GM23248 (cell line): ENCODE measurements around the gene NFIL3. TPM values are rescaled to one million over a fixed set of nuclear protein-coding genes. Genes with fewer than 3 reads are reported as not detected.

Experiments used
- DNase-seq: peaks from one replicate; pipeline ENCODE4 v3.0.0-alpha.2; 2015
- H2AFZ ChIP-seq: fragments of 200-600 bp; sonication (generic); 2 replicates; pipeline ENCODE4 v1.6.1; 2016; ENCODE audit warnings: antibody characterized with exemption
- H3F3A ChIP-seq: fragments of 200-600 bp; sonication (generic); 2 replicates; pipeline ENCODE4 v1.6.1; 2016; ENCODE audit warnings: mild to moderate bottlenecking, antibody characterized with exemption, mixed run types; ENCODE audit not compliant: insufficient read depth
- H3K27ac ChIP-seq: fragments of 200-600 bp; sonication (generic); 2 replicates; pipeline ENCODE4 v1.5.1; 2016; ENCODE audit warnings: mild to moderate bottlenecking
- H3K27me3 ChIP-seq: fragments of 200-600 bp; sonication (generic); replicated peaks from 2 replicates; pipeline ENCODE4 v1.6.1; 2016; ENCODE audit warnings: mild to moderate bottlenecking; ENCODE audit not compliant: insufficient read depth
- H3K36me3 ChIP-seq: fragments of 200-600 bp; sonication (generic); 2 replicates; pipeline ENCODE4 v1.6.1; 2016; ENCODE audit warnings: low read depth, mild to moderate bottlenecking
- H3K4me1 ChIP-seq: fragments of 200-600 bp; sonication (generic); 2 replicates; pipeline ENCODE4 v1.6.1; 2016; ENCODE audit warnings: mild to moderate bottlenecking; ENCODE audit not compliant: insufficient read depth
- H3K4me2 ChIP-seq: fragments of 200-600 bp; sonication (generic); one replicate; pipeline ENCODE4 v1.6.1; 2016; ENCODE audit warnings: mild to moderate bottlenecking; ENCODE audit not compliant: unreplicated experiment
- H3K4me3 ChIP-seq: fragments of 200-600 bp; sonication (generic); 2 replicates; pipeline ENCODE4 v1.5.1; 2016; ENCODE audit warnings: mild to moderate bottlenecking
- H3K79me2 ChIP-seq: fragments of 200-600 bp; sonication (generic); 2 replicates; pipeline ENCODE4 v1.6.1; 2016; ENCODE audit warnings: mild to moderate bottlenecking; ENCODE audit not compliant: insufficient read depth
- H3K9ac ChIP-seq: fragments of 200-600 bp; sonication (generic); 2 replicates; pipeline ENCODE4 v1.6.1; 2016; ENCODE audit warnings: mild to moderate bottlenecking
- H3K9me2 ChIP-seq: fragments of 200-600 bp; sonication (generic); 2 replicates; pipeline ENCODE4 v1.6.1; 2016; ENCODE audit warnings: mixed run types, mild to moderate bottlenecking, moderate library complexity; ENCODE audit not compliant: insufficient read depth
- H3K9me3 ChIP-seq: fragments of 200-600 bp; sonication (generic); one replicate; pipeline ENCODE4 v1.6.1; 2017; ENCODE audit warnings: low read depth
- H4K20me1 ChIP-seq: fragments of 200-600 bp; sonication (generic); 2 replicates; pipeline ENCODE4 v1.6.0; 2016; ENCODE audit not compliant: insufficient read depth
- EZH2 ChIP-seq: fragments of 200-600 bp; sonication (generic); IDR thresholded peaks from 2 replicates; pipeline ENCODE4 v1.6.1; 2018; ENCODE audit warnings: antibody characterized with exemption, mild to moderate bottlenecking; ENCODE audit not compliant: insufficient read depth, poor library complexity, severe bottlenecking
- EZH2phosphoT487 ChIP-seq: fragments of 200-600 bp; sonication (generic); IDR thresholded peaks from 2 replicates; pipeline ENCODE4 v1.6.1; 2018; ENCODE audit warnings: antibody characterized with exemption, moderate library complexity, mild to moderate bottlenecking, low read depth; ENCODE audit not compliant: insufficient read depth
- WGBS, 2 experiments: methylation state at CpG; one replicate each; pipeline ENCODE4 v1.1.6; 2015 to 2017; ENCODE audit warnings: low lambda C conversion rate in 2 of 2, low coverage in 1 of 2; ENCODE audit errors: missing lambda C conversion rate in 2 of 2; 5-methylcytosine and 5-hydroxymethylcytosine counted together
- in situ Hi-C: fragments of 300-500 bp; cut with MboI; formaldehyde crosslinking; loops from 2 replicates; pipeline ENCODE4 v1.15.0; 2020
- polyA plus RNA-seq: library from polyadenylated mRNA; unstranded; fragments of >200 nt; fragmentation: Nextera tagmentation; extraction: Ambion mirVana; gene quantifications from 2 replicates; pipeline ENCODE4 v1.2.1, GENCODE V29; 2016
- total RNA-seq: library from RNA; depleted of rRNA; stranded (reverse); fragments of >200 nt; shearing (Covaris generic); gene quantifications from 2 replicates; pipeline ENCODE4 v1.2.3, GENCODE V29; 2014

NFIL3 gene
- total and polyA plus RNA-seq, 2 experiments from 2014 or later = 5.4 to 11.3 TPM

DNA sequence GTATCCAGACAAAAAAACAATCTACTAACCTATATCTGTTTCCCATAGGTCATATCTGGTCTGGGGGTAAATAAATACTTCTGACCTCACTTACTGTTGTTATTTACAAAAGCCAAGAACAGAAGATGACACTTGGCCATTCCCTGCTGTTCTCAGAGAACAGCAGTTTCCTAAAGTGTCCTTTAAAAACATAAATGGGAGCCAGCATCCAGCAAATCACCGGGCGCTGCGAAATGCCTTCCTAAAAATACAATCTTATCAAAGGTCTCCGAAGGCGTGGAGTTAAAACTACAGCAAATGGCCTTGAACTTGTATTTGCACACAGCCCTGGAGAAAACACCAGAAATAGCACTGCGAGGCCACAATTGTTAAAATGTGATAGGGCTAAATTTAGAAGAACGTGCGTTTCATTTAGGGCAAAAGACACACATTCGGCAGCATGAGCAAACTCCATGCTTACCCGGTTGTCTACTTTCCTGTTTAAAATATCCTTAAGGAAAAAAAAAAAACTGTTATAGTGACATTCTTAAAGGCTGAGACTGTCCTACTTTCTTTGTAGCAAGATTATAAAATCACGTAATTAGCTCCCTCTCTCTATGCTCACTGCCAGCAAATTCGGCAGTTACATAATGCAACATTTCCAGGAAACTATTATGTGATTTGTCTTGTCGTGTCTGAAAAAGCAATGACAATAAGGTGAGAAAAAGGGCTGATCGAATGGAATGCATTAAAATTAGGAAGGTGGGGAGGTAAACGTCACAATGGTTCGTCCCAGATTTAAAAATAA is 1.5 kb downstream of the NFIL3 start:
- Histone ChIP-seq H3K9ac (peak overlapping the region; percentile 99), H3K27me3 (no peaks in the 10 kb centered on the region), H3K4me3 (peak overlapping the region; percentile 99), H3K4me1 (peaks cover 37% of the 10 kb centered on the region), H3K79me2 (peaks cover 58% of the 10 kb centered on the region), H3K27ac (peak overlapping the region; percentile 97), H3K9me3 (no peaks in the 10 kb centered on the region), H3K36me3 (no peaks in the 10 kb centered on the region), H3K9me2 (no peaks in the 10 kb centered on the region), H4K20me1 (no peaks in the 10 kb centered on the region), H2AFZ (0 out of 2 replicates have a peak overlapping the region, but pooled peaks have one; percentile 44), H3F3A (peaks cover 71% of the 10 kb centered on the region), H3K4me2 (peak overlapping the region; percentile 95)
- in situ Hi-C loops = loop anchor here (10.0 kb wide), 1 partner anchor 227 kb away; no protein-coding TSS in a partner anchor
- TF ChIP-seq EZH2 = no peak
- peak; percentile 75 for DNase-seq
- WGBS, 2 experiments = 0 to 1% methylated on average over 16 of the region's 16 CpGs

GRCh38 chr9:91421128-91421765 is 2.4 kb downstream of the NFIL3 start:
- 1% methylated on average over 35 to 37 of the region's 69 CpGs for WGBS, 2 experiments

DNA sequence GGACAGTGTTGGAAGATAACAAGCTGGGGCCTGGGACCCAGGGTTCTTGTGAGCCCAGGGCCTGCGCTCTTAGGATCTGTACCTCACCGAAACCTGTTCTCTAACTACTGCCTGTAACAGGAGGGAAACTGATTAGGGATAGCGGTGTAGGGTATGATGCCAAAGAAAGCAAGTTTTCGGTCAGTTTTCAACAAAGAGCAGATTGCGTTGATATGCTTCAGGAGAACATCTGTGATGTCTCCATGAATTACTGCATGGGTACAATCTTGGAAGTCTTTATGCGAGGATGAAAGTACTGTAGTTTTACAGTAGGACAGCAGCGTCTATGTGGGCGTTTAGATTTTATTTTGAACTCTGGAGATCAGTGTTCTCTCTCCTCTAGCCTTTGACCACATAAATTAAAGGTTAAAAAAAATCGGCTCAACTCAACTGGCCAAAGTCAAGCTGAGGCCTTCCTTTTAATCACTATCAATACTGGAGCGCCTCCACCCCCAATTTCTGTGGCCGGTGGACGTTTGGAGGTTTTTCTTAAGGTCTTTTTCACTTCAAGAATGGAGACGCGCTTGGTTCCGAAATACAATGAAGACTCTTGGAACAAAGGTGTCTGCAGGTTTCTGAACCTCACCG is 3.0 kb downstream of the NFIL3 start:
- H3K9me2 ChIP-seq = no peaks in the 10 kb centered on the region
- H3K4me2 ChIP-seq = peak overlapping the region; percentile 95
- 22 to 26% methylated on average over 16 of the region's 16 CpGs for WGBS, 2 experiments
- peak; percentile 48 for DNase-seq
- H3K27ac ChIP-seq = peak overlapping the region; percentile 97
- peaks cover 64% of the 10 kb centered on the region for H3F3A ChIP-seq
- H2AFZ ChIP-seq = peak overlapping the region; percentile 33; the same call in 1 of the 2 replicates
- no peaks in the 10 kb centered on the region for H4K20me1 ChIP-seq
- no peaks in the 10 kb centered on the region for H3K36me3 ChIP-seq
- in situ Hi-C loops = loop anchor here (10.0 kb wide), 1 partner anchor 226 kb away; no protein-coding TSS in a partner anchor
- H3K9me3 ChIP-seq = no peaks in the 10 kb centered on the region
- H3K79me2 ChIP-seq = peaks cover 73% of the 10 kb centered on the region
- no peaks in the 10 kb centered on the region for H3K27me3 ChIP-seq
- H3K4me1 ChIP-seq = peaks cover 52% of the 10 kb centered on the region
- H3K9ac ChIP-seq = peak overlapping the region; percentile 99
- TF ChIP-seq EZH2phosphoT487 (no peak), EZH2 (no peak)
- peak overlapping the region; percentile 99 for H3K4me3 ChIP-seq

More at GRCh38 chr9:91421128-91421765, 2.4 kb downstream of the NFIL3 start:
- Histone ChIP-seq H3F3A (peaks cover 68% of the 10 kb centered on the region), H3K79me2 (peaks cover 67% of the 10 kb centered on the region), H3K9me2 (no peaks in the 10 kb centered on the region), H3K27me3 (no peaks in the 10 kb centered on the region), H3K36me3 (no peaks in the 10 kb centered on the region), H3K4me2 (peak overlapping the region; percentile 95), H3K4me1 (peaks cover 46% of the 10 kb centered on the region), H3K9ac (peak overlapping the region; percentile 99), H4K20me1 (no peaks in the 10 kb centered on the region), H2AFZ (peak overlapping the region; percentile 33; the same call in 1 of the 2 replicates), H3K4me3 (peak overlapping the region; percentile 99), H3K9me3 (no peaks in the 10 kb centered on the region), H3K27ac (peak overlapping the region; percentile 97)
- DNase-seq = peak; percentile 66
- TF ChIP-seq EZH2phosphoT487 (no peak), EZH2 (no peak)
- in situ Hi-C loops = loop anchor here (10.0 kb wide), 1 partner anchor 226 kb away; no protein-coding TSS in a partner anchor
